NCI-H1694 treated with DMSO at 0.1 percent for 48 hours (cell line): Measurements from ENCODE around the gene ABCA4.
A peak's percentile ranks its signal among the peaks of the same experiment; 100 is the strongest.
"Not testable (repeated sequence)": the region's sequence is repeated elsewhere in the genome, so short reads cannot be mapped to it uniquely, and the experiment has no call there.

Experiments used
- DNase-seq: peaks from one replicate; lab custom pipeline; 2025; lab: John Stamatoyannopoulos, UW

The ABCA4 gene

GRCh38 chr1:94004924-94005323, 116.0 kb downstream of the ABCA4 start:
- no peak for DNase-seq

- no peak for DNase-seq
Measured at GRCh38 chr1:94002046-94002787, 118.7 kb downstream of the ABCA4 start.

- no peak for DNase-seq
Measured at GRCh38 chr1:94001397-94002045, 119.4 kb downstream of the ABCA4 start.

DNA sequence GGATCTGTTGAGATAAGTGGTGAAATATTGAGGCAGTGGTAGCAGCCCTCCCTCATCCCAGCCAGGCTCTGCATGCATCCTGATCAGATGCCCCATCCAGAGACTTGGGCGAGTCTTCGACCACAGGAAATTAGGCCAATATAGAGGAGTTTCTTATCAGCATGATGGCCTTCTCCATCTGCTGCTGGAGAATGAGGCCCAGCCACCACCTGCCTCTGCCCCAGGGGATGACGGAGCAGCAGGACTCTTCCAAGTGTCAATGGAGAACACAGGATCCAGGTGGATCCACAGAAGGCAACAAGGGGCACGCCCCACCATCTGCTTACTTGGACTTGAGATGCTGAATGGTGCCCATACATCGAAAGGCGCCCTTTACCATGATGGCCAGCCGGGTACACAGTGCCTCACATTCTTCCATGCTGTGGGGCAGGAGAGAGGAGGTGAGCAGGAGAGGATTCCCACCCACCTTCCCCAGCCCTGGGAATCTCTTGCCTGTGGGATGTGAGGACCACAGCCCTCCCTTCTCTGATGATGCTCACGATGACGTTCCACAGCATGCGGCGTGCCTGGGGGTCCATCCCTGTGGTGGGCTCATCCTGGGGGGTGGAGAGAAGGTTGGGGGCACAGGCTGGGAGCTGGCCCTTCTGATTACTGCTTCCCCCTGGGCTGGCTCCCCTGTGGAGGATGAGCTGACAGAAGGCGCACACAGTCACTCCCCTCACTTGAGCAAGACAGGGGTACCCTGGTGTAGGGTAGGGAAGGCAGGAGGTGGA, 120.3 kb downstream of the ABCA4 start:
- DNase-seq = no peak

DNA sequence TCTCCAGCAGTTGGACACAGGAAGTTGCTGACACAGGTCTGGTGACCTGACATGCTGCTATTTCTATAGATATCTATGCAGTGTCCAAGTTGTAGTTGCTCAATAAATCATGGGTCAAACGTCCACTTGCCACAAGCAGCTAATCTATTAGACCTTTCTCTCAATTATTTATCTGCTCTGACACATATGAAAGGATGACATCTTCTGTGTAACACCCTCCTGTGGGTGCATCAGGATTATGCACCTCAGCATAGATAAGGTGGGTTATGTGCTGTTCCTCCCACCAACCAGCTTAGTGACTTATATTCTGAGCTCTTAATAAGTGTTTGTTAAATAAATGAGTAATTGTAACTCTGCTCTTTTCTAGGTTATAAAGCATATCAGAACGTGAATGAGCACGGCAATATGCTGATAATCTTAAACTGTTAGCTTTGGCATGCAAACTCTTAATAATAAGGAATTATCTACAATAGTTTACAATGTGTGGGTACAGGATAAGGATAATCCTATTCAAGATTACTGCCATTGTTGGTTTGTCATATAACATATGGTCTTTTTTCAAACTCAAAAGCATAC, 121.0 kb downstream of the ABCA4 start:
- DNase-seq = no peak

GRCh38 chr1:93998532-93998931, 122.4 kb downstream of the ABCA4 start:
- DNase-seq = not testable (repeated sequence)

DNA sequence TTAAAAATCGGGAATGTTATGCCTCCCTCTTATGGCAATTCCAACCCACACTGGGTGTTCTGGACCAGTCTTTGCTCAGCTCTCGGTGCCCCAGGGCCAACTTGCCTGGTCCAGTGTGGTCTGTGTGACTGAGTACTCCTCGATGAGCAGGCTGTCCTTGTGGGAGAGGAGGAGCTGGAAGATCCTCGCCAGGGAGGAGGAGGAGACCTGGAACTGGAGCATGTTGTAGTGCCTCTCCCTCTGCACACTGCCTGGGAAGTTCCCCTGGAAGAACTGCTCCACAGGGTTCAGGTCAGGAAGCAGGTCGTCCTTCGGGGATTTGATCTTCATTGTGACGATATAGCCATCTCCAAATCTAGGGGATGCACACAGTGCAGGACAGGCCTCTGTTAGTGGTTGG, 123.2 kb downstream of the ABCA4 start:
- no peak for DNase-seq

DNA sequence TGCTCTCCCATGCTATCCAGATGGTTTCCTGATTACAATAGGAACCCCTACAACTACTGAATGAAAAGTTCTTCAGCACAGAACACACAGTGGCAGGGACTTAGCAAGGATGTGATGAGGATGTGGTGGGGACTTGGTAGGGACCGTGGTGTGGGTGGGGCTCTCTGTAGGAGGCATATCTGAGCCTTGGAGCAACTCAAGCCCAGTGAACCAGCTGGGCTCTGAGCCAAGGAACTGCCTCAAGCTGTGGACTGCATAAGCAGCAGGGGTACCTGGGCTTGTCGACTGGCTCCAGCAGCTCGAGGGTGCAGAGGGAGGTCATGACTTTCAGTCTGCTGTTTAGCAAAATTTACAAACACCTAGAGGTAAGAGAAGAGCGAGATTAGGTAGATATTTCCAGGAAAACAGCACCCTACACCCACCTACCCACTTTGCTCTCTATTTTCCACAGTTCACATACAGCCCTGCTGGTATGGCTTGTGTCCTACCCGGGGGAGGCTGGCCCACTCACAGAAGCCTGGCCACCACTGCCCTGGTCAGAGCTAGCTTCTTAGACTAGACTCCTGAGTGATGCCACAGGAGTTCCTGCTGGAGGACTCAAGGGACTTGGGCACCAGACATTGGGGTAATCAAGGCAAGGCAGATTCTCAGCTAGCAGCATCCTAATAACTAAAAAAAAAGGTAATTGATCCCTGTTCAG, 125.0 kb downstream of the ABCA4 start:
- DNase-seq = no peak

DNA sequence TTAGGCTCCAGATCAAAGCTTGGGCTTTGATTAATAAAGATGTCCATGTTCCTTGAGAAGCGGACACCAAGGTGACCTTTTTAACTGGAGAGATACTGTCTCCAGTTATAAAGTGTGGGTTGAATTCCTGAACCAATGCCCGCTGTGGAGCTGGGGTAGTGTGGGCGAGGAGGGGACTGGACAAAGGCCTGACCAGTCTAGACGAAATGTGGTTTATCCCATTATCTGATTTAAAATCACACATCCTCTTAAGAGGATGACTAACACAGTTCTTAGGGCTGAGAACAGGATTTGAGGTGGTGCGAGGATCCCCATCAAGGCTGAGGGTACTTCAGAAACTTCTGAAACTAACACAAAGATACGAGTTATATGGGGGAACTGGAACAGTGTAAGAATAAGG, 127.2 kb downstream of the ABCA4 start:
- DNase-seq = no peak

DNA sequence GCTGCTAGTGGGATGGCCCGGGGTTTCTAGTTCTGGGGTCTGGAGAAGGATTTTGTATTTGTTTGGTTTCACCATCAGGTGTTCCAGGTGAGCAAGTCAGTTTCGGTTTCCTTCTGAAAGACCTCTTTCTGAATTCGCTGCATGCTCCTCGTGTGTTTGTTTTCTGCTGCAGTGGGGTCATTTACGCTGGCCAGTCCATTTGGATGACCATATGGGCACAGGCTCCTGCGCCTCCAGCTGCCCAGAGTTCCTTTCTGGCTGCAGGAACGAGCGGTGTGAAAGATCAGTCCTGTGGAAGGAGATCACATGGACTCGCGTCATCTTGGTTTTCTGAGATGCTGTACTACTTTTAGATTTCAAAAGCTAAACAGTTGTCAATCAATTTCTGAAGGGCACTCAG, 128.0 kb downstream of the ABCA4 start:
- DNase-seq = no peak

DNA sequence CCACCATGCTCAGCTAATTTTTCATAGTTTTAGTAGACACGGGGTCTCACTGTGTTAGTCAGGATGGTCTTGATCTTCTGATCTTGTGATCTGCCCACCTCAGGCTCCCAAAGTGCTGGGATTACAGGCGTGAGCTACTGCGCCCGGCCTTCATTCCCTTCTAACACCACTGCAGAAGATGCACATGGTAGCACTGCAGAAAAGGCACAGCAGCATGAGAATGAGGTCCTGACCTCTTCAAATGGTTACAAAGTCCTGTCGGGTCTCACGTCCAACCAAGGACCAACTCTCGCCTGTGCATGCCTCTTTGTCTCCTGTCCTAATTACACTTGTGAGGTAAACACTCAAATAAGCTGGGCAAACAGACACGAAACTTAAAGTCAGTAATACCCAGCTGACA, 128.8 kb downstream of the ABCA4 start:
- DNase-seq = no peak

DNA sequence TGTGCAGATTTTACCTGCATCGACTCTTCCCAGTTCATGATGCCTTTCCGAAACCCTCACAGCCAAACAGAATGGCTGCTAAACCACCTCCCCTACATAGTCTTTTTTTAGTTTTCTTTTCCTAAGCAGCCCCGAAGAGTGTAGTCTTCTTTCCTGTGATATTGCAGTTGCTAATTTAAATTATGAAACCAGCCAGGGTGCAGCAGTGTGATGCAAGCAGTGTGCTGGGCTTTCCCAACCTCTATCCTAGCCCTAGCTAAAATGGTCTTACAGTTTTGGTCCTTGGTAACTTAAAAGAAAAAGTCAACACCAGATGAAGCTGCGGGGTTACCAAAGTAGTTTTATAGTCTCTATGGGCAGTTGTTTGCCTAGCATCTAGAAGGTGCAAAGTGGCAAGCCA, 129.7 kb downstream of the ABCA4 start:
- no peak for DNase-seq

DNA sequence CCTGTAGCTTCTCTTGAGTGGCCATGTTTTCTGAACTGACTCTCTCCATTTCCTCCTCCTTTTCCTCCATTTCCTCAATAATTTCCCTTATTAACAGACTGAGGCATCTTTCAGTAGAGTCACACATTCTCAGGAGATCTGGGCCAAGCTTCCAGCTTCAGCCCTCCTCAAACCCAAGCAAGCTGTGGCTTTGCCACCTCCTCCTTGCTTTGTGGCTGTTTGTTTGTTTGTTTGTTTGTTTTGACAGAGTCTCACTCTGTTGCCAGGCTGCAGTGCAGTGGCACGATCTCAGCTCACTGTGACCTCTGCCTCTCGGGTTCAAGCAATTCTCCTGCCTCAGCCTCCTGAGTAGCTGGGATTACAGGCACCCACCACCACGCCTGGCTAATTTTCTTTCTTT, 130.5 kb downstream of the ABCA4 start:
- not testable (repeated sequence) for DNase-seq

DNA sequence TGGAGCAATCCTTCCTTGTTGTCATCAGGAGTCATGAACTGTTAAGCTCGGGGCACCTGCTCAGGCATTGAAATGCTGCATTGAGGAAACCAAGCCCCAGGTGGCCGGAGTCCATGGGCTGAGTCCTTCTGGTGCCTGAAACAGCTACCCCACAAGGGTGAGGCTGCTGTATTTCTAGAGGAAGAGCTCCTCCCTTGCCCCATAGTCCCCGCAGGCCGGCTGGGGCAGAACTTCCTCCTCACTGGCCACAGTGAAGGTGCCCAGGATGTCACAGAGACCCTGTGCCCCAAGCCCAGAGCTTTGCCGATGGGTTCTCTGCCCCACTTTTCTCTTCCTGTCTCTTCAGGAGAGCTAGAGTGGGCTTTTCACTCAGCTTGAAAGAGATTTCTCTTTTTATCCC, 130.9 kb downstream of the ABCA4 start:
- no peak for DNase-seq

- no peak for DNase-seq
Measured at GRCh38 chr1:93989601-93990000, 131.3 kb downstream of the ABCA4 start.

- no peak for DNase-seq
Measured at GRCh38 chr1:93988634-93989350, 132.2 kb downstream of the ABCA4 start.

DNA sequence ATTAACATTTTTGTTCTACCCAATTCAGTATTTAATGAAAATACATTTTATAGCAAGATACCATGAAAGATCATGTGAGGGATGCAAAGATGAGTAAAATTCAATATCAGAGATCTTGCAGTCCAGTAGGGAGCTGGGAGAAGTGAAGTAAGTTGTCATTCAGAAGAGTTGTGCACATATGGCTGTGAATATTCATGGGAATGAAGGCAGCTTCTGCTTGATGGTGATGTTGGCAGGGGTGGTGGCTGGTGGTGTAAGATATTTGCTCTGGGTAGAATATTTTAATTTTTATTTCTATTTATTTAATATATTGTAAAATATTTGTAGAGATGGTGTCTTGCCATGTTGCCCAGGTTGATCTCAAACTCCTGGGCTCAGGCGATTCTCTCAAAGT, 139.7 kb downstream of the ABCA4 start:
- DNase-seq = no peak

DNA sequence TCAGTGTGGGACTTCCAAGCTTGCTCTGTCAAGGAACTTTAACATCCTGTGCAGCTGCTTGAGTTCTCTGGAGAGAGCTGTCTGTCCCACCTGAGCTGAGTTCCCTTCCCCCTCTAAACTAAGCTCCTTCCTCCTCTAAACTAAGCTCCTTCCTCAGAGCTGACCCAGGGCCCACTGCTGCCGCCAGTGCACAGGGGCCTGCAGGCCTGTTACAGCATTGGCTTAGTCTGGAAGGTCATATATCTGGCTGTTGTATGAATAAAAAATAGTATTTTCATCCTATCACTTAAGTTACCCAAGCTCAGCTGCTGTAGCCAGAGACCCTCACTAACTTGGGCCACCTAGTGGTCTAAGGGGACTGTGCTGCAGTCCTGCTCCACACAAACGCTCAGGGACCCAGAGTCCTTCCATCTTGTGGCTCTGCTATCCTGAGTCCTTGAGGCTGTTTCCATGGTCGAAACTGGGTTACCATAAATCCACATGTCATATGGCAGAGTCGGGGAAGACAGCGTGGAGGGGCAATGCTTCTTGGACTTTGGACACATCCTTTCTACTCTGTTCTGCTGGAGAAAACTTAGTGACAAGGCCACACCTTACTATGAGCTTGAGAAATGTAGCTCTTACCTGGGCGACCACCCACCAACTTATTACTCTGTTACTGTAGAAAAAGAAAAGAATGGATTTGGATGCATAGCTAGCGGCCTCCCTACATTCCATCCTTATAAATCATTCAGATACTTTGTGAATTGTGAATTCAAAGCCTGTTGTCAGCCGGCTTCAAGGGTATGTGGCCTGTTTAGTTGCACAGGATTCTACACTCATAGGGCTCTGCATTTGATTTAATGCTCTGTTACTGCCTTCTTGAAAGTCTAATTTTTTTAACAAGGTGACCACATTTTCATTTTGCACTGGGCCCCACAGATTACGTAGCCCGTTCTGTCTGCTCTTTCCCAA, 140.4 kb downstream of the ABCA4 start:
- DNase-seq = peak; percentile 88

DNA sequence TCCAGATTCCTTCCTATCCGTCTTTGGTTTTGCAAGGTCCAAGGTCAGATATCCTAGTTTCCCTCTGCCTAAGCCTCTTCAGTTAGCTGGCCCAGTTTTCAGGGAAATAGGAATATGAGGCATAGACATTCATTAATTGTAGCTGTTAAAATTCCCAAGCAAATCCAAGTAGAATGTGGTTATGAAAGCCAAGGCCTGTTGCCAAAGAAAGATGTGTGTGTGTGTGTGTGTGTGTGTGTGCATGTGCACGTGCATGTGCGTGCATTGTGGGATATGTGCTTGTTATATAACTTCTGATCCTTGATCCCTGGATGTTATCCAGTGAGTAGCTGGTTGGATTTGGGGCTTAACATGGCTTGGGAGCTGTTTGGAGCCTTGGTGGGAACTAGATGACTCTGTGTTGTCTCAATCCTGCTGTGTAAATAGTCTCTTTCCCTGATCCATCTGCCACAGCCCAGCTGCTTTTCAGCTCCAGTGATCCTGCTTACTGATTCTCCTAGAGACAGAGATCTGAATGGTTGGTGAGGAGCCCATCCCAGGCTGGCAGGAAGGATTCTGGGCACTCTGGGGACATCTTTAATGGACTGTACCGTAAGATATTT, 141.1 kb downstream of the ABCA4 start:
- DNase-seq = peak; percentile 99
